Activated T-helper 1 cell treated with anti-CD3 and anti-CD28 coated beads, Interleukin-2, amount 50 U/mL, for 16 hours (primary cell): ENCODE measurements around the gene SNX3.

Experiments
- DNase-seq, 2 donors: peaks; one replicate each; pipeline ENCODE4 v3.0.0-alpha.2; 2020; ENCODE audit warnings: low read depth in 1 of 2, low spot score in 1 of 2

SNX3 gene

DNA sequence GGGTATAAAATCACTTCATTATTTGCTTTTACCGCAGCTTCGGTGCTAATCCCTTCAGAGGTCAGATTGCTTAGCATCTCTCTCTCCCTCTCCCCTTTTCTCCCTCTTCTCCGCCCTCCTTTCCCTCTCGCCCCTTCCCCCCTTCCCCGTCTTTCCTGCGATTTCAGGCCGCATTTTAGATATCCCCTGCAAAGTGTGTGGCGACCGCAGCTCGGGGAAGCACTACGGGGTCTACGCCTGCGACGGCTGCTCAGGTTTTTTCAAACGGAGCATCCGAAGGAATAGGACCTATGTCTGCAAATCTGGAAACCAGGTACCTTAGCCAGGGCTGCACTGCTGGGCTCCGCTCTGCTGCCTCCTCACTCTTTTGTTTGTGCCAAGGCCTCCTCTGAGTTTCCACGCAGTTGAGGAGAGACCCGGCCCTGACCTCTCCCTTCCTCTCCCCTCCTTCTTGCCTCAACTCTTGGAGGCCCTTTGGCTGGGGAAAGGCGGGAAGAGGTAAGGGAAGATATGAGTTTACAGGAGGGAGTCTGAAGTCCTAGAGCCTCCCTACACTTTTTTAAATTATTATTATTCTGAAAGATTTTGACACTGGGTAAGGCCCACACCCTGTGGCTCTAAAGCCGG is 89.4 kb downstream of the SNX3 start:
- DNase-seq = no peak

DNA sequence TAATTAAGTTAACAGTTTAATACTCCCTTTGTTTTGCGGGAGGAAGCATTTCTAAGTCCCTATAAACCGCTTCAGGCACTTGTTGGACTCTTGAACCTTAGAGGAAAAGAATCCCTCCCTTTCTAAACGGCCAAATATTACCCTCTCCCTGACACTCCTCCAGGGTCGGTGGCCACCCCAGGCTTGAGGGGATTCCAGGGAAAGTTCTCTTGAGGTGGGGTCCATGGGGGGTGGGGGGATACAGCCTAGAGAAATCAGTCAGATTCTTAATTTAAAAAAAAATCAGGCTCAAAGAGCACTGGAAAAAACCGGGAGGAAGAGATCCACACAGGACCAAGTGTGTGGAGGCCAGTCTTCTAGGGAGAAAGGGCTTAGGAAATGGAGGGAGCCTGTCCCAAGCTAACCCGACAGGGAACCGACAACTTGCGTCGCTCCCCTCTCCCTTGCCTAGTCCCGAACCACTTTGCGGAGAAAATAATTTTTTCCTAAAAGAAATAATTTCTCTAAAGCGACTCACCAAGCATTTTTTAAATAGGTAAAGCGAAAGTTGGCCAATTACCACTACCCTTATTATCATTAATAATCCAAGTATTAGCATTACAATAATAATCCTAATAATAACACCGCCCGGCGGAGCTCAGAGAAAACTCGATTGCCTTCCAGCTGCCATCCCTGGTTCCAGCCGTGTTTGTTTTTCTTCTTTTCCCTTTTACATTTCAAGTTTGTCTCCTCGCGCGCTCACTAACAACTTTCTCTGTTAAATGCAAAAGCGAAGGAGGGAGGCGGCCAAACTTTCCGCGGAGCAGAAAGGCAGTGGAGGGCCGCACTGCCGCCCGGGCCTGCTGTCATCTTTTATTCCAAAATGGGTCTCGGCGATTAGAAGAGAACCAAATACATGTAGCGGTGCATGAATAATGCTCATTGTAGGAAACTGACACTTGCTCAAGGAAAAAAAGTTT is 90.2 kb downstream of the SNX3 start:
- DNase-seq = no peak

DNA sequence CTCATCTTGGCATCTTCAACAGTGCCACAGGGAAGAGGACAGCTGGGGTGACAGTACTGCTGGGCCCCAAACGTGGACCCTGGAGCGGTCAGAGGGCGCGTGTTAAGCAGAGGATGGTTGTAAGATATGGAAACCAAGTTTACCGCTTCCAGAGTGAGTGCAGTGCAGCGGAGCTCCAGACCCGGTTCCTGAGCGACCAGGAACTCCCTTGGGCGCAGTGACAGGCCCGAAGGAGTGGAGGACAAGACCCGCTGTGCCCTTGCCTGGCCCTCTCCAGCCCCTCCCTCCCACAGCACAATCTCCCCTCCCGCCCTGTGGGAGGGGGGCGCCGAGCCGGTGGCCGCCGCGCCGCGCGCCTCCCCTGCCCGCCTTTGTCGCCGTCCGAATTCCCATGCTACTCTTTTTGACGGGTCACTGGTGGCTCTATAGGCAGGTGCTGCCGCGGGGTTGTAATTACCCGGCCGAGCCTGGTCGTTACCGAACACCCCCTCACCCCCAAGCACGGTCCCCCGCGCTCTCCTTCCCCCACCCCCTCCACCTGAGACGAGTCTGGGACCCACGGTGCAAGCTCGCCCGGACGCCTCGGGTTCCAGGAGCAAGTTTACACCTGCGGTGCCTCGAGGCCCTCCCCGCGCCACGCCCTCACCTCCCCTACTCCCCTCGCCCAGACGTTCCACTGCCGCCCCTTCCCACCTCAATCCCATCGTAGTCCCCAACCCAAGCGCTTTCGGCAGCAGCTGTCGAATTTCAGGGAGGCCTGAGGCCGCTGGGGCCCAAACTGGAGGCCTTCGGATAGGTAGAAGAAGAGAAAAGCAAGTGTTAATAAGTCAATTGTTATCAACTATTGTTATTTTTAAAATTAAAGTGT is 91.1 kb downstream of the SNX3 start:
- DNase-seq = no peak

DNA sequence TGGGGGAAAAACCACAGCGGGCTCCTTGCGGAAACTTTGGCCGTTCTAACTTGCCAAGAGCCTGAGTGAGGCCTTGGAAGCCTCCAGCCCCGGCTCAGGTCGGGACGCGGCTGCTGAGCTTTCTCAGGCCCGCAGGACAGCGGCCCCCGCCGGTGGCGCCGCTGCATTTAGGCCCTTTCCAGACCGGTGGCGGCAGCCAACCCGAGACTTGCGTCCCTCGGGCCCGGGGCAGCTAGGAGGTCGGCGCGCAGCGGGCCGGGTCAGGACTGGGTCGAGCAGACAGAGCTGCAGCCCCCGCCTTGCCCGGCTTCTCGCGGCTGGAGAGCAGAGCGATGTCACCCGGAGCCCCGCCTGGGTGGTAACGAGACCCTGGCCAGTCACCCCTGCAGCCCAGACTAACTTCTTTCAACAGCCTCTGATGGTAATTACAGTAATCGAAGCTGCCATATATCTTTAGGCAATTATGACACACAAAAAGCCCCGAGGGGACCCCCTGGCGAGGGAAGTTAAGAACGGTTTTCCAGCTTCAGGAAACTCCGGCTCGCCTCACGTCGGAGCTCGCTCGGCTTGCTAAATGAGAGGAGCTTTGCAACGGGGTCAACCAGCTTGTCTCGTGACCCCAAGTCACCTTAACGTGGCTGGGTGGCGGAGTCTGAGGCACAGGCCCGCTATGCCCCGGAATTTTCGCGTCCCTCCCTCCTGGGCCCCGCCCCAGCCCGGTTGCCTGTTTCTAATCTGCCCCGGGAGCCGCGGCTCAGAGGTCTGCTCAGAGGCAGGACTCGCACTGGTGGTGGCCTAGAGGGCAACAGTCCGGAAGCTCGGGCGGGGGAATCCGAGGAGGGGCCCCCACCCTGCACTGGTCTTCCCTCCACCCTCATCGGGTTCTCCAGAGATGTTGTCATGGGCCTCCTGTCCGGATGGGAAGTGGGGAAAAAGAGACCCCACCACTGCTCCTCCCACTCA is 92.1 kb downstream of the SNX3 start:
- no peak for DNase-seq

DNA sequence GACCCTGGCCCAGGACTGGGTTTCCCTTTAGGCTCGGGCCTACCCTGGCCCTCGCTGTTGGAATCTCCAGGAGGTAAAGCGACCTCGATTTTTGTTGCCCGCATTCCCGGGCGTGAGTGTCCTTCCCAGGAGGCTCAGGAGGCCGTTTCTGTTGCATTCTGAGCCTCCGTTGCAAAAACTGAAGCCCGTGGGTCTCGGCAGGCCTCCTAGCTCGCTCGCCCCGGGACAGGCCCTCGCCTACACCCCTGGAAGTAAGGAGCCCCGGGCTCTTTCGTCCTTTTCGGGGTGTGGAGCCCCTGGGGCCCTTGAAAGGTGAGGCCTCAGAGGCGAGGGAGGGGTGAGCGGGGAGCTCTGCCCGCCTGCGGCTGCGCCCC is 92.8 kb downstream of the SNX3 start:
- DNase-seq = no peak

DNA sequence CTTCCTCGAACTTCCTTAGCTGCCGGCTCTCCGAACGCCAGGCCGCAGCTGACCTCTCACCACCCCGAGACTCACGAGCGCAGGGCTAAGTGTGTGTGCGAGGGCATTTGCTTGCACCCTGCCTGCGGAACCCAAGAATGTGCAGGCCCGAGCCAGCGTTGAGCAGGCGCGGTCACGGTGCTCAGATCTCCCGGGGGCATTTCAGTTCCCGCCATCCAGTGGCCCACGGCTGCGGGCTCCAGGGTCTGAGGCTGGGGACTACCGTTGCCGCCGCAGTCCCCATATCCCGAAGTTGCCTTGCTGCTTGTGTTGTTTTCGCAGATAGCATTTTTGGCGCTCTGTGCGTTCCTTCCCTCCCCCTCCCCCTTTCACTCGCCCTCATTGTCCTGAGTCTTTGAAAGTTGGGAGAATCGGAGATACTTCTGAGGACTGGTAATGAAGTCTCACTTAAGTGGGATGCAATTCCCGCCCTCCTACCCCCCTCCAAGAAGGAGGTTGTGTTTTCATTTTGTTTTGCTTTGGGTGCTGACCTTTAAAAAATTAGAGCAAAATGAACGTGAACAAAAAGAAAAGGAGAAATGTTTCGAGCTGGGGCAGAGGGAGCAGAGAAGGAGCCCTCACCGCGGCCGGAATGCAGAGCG is 93.3 kb downstream of the SNX3 start:
- DNase-seq = no peak

DNA sequence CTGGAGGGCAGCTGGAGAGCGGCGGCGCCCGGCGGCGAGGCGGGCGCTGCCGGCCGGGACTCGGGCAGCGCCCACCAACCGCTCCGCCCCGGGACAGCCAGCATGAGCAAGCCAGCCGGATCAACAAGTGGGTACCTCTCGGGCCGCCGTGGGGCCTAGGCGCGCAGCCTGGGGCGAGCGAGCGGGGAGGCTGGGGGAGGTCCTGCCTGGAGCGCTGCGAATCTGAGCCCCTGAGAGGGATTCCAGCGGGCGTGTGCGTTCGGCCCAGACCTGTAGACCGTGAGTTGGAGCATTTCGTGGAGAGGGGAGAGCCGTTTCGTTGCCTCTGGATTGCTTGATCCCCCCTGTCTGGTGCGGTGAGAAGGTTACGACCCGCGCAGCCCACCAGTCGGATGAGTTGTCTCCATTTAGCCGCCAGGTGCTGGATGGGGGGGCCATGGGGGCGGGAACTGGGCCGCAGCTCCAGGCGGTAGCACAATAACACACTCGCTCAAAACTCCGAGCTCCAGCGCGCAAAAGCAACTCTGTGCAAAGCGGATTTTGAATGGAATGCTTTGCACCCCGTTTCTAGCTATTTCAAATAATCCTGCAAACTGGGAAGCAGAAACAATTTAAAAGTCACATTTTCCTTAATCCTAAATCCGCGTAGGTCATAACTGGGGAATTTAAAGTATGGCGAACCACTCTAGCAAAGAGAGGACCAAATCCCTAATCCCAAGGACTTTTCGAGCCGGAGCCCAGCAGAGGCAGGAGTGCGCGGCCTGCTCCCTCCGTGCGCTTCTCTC is 94.0 kb downstream of the SNX3 start:
- DNase-seq = no peak

DNA sequence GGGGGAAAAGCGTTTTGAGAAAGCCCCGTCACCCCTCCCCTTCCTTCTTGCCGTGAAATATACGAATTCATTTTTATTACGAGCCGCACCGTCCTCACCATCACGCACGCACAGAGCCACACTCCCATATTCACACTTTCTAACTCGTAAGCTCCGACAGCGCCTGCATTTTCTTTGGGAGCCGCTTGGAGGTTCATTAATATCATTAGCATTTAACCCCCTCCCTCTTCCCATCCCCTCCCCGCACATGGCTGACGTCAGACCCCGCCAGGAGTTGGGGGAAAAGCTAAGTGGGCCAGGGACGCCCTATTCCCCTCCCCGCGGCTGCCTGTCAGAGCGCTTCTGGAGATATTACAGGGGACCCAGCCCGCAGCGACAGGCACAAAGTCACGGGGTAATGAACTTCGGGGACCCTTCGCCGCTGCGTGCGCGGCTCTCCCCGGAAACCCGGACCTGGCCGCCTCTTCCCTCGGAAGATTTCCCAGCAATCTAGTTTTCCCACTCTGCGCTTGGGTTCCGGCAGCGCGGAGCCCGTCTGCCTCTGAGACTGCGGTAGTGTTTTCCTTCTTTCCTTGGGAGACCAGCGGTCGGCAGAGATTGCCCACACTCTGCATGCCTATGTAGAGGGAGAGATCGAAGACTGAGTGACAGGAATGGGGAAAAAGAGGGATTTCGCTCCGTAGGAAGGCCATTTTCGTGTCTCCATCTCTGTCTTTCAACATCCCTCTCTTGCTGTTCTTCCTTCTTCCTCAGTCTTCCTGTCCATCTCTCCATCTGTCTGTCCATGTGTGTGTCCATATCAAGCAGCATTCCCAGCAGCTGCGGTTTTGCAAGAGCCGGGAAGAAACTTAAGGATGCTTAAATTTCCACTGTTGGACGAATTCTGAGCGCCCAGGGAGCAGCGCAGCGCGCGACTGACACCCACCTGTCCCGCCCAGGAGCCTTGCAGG is 94.9 kb downstream of the SNX3 start, which contains the start of gene NR2E1:
Gene NR2E1, plus strand, starts transcription at position 309 of the 950 bp plus-strand sequence. CDS start 744 bp downstream, outside the sequence.
- no peak for DNase-seq

DNA sequence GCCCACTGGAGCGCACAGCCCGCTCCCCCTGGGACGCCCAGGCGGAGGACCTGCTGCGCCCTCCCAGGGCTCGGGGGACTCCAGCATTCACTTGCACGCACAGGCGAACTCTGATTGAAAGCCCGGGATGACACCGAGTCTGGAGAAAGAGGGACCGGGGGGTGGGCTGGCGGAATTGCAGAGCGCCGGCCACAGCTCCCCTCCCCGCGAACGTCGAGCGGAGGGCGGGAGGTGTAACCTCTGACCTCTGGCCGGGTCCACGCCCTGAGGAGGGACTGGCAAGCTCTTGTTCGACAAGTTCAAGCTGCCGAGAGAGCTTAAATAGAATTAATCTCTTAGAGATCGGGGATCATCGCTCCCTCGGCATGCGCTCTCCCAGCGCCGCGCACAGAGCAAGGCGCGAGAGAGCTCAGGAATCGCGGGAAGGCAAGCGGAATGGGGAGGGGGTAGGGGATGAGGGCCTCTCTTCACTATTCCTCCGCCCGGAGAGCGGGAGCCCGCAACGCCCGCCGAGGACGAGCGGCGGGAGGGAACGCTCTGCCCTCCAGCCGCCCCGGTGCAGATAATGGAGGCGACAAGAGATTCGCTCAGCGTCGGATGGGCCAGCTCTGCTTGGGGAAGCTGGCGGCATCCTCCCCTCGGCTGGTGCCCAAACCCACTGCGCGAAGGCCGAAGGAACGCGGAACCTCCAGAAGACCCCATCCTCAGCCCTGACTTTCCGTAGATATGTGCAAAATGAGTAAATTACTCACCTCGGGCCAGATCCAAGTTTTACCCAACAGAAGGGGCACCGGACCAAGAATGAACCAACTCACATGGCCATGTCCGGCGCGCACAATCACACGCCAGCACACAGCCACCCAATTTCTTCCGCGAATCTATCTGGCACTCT is 95.8 kb downstream of the SNX3 start:
- no peak for DNase-seq

DNA sequence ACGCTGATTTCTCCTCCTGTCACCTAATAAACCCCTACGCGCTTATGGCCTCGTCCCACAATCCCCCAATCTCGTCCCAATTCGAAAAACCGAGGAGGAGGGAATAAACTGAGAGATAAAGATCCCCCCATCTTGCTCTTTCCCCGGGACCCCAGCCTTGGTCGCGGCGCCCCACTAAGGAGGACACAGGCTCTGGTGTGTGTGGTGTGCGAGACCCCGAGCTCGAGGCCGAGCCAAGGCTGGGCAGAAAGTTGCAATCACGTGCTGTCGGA is 96.4 kb downstream of the SNX3 start:
- no peak for DNase-seq

DNA sequence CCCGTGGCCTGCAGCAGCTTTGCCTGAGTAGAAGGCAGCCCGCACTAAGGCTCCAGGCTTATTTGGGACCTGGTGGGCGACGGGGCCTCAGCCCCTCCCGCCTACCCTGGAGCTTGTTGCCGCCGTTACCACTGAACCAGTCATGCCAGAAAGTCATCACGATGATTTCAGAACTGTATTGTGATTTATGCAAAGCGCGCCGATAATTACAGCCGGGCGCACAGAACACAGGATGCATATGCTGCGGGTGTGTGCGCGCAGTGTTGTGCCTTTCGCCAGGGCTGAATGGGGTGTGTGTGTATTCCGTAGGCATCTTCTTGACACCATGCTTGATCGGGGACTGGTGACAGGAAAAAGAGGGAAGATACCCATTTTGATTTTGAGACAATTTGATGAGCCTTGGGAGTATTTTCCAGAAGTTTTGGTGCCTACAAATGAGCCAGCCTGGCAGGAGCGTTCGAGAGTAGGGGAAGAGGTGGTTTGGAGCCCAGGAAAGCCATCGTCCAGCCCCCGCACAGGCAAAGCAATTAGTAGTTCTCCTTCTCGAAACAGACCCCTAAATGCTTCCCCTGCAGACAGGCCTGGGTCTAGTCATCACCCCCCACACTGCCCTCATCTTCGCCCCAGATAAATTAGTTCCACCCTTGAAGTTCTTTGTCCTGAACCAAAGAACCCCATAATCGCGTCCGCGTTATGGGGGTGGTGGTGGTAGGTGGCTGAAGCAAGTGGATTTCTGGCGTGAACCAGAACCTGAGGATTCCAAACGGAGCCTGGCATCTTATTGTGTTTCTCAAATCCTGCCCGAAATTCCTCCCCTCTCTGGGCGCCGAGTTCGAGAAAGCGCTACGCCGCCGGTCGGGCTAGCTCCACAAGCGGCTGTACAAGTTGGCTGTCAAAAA is 96.9 kb downstream of the SNX3 start:
- DNase-seq = no peak

DNA sequence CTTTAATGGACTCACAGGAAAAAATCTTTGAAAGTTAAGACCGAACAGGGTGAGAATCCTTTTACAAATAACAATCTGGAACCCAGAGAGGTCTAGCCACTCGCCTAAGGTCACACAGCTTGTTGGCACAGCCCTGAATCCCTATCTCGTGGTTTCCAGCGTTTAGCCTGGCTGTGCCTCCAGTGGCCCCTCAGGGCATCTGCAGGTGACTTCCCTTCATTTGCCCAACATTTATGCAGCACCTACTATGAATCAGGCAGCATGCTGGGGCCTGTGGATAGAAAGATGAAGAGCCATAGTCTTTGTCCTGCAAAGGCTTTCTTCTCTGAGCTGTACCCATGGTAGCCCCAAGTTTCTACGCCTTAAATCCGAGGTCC is 97.6 kb downstream of the SNX3 start:
- no peak for DNase-seq

DNA sequence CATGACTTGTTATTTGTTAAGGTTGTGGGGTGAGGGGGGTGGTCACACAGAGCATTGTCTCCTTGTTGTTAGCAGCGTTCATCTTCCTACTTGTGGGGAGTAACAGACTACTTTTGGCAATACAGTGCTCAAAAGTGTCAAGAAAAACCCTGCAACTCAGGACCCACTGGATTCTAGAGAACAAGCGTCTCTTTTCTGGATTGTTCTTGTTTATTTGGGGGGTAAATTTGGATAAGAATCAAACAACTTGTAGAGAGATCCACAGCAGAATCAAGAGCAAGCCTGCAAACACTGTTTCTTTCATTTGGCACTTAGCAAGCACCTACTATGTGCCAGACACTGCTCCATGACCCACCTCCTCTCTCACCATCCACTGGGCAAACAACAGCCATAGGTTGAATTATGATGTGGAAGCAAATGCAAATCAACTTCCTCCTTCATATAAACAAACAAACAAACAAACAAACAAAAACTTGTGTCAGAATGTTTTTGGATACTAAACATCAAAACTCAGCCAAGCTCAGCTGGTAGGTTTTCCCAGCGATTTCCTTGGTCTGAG is 99.0 kb downstream of the SNX3 start:
- DNase-seq = no peak
